ENCODE data around the gene LYPD1.

DNA sequence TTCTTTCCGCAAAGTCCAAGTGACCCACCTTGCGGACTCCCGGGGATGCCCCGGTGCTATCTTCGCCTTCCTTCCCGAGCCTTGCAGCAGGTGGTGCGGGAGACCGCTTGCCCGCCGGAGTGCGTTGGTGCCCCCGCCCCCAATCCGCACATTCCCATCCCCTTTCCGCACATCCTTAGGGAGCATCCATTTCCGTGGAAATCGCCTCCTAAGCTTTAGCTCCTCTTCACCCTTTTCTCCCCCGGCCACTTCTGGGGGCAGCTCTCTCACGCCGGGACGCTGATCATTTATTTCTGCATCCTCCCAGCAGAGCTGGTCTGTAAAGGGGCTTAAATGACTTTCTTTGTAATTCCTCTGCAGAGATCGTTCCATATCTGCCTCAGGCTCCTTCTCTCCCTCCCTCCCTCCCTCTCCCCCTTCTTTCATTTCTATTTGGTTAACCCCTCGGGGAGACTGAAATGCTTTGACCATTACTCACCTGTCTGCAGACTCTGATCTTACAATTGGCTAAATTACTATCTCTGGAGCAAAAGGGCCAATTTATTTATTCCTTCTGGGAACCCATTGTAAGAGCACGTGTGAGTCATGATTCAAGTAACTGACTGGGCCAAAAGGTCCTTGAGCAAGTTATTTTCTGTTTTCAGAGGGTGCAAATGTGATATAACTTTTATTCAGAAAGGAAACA, 1.3 kb upstream of the LYPD1 start:
- TF ChIP-seq, protein P1, sequence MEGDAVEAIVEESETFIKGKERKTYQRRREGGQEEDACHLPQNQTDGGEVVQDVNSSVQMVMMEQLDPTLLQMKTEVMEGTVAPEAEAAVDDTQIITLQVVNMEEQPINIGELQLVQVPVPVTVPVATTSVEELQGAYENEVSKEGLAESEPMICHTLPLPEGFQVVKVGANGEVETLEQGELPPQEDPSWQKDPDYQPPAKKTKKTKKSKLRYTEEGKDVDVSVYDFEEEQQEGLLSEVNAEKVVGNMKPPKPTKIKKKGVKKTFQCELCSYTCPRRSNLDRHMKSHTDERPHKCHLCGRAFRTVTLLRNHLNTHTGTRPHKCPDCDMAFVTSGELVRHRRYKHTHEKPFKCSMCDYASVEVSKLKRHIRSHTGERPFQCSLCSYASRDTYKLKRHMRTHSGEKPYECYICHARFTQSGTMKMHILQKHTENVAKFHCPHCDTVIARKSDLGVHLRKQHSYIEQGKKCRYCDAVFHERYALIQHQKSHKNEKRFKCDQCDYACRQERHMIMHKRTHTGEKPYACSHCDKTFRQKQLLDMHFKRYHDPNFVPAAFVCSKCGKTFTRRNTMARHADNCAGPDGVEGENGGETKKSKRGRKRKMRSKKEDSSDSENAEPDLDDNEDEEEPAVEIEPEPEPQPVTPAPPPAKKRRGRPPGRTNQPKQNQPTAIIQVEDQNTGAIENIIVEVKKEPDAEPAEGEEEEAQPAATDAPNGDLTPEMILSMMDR (IDR thresholded peaks at IDR 0.05), result no peak
- no peak for TF ChIP-seq POLR2A (IDR thresholded peaks at IDR 0.05)

All from right lobe of liver (tissue), 4 donors.